HCT116 (cell line): Measurements from ENCODE around the gene ACER1. TPM values are rescaled to one million over a fixed set of nuclear protein-coding genes. Genes with fewer than 3 reads are reported as not detected.

ENCODE experiments used
- ATAC-seq: fragments of 200-7000 bp; cut with Tn5 transposase; 2 replicates; pipeline ENCODE4 v1.9.1; 2020; ENCODE audit warnings: mild to moderate bottlenecking, moderate library complexity
- BruUV-seq: library from RNA; stranded (reverse); fragments of 400-500 nt; replicated peaks from 2 replicates; lab custom pipeline; 2021; lab: Mats Ljungman, UMichigan
- CTCF ChIA-PET: fragments of 300-600 bp; sonication (Branson Sonifier 250); formaldehyde crosslinking; loops from one replicate; lab custom pipeline; 2021; ENCODE audit warnings: antibody characterized with exemption; lab: Charles Lee
- POLR2A ChIA-PET: fragments of 300-600, 350-600 bp; sonication (Branson Sonifier 250); formaldehyde crosslinking; loops from one replicate; lab custom pipeline; 2021; ENCODE audit warnings: antibody characterized with exemption; lab: Charles Lee
- RAD21 ChIA-PET, 2 experiments: fragments of 300-600 bp; sonication (Branson Sonifier 250); formaldehyde crosslinking; loops; one replicate each; lab custom pipeline; 2023; ENCODE audit warnings: low total read pairs in 2 of 2; ENCODE audit not compliant: uncharacterized antibody in 2 of 2, unreplicated experiment in 2 of 2, low non-redundant PET in 1 of 2; lab: Charles Lee
- DNase-seq: peaks from one replicate; pipeline ENCODE4 v3.0.0-alpha.2; 2010; ENCODE audit warnings: low read depth, low spot score
- H2AFZ ChIP-seq: fragments of 200-600 bp; shearing (Covaris generic), sonication (generic); 2 replicates; pipeline ENCODE4 v1.6.1; 2017; ENCODE audit warnings: low read depth, mixed run types, mixed read lengths, antibody characterized with exemption, low read length; ENCODE audit not compliant: poor library complexity, severe bottlenecking
- H3K27ac ChIP-seq: 2 replicates; pipeline ENCODE4 v1.5.1; 2012; ENCODE audit warnings: low read depth, low read length
- H3K27me3 ChIP-seq: fragments of 200-600 bp; sonication (generic); 2 replicates; pipeline ENCODE4 v1.6.1; 2016; ENCODE audit warnings: mixed run types, low read length, mixed read lengths; ENCODE audit not compliant: insufficient read depth
- H3K36me3 ChIP-seq, 2 experiments: fragments of 200-500 bp in 1 of 2; fragments of 200-600 bp in 1 of 2; sonication (Bioruptor generic) in 1 of 2; sonication (generic) in 1 of 2; 2 replicates each; pipeline versions ENCODE4 v1.5.1 to v1.6.1; 2014 to 2016; ENCODE audit warnings: low read length in 2 of 2, inconsistent platforms in 1 of 2, mixed read lengths in 1 of 2, mixed run types in 1 of 2; ENCODE audit not compliant: insufficient read depth in 2 of 2, control insufficient read depth in 1 of 2
- H3K4me1 ChIP-seq, 2 experiments: fragments of 200-600 bp in 1 of 2; sonication (generic) in 1 of 2; 2 replicates each; pipeline versions ENCODE4 v1.5.1 to v1.6.1; 2012 to 2017; ENCODE audit warnings: low read length in 2 of 2, inconsistent platforms in 1 of 2, mild to moderate bottlenecking in 1 of 2, mixed read lengths in 1 of 2, mixed run types in 1 of 2, moderate library complexity in 1 of 2; ENCODE audit not compliant: insufficient read depth in 2 of 2, control insufficient read depth in 1 of 2
- H3K4me2 ChIP-seq: fragments of 200-600 bp; sonication (generic); 2 replicates; pipeline ENCODE4 v1.6.1; 2017; ENCODE audit warnings: mixed run types, low read length, mixed read lengths
- H3K4me3 ChIP-seq, 2 experiments: fragments of 200-600 bp in 1 of 2; sonication (generic) in 1 of 2; replicated peaks in 1 of 2; 2 replicates each; pipeline ENCODE4 v1.5.1; 2011 to 2016; ENCODE audit warnings: low read length in 2 of 2, control low read depth in 1 of 2, low read depth in 1 of 2, mild to moderate bottlenecking in 1 of 2, mixed read lengths in 1 of 2, mixed run types in 1 of 2
- H3K79me2 ChIP-seq: fragments of 200-600 bp; sonication (generic); 2 replicates; pipeline ENCODE4 v1.6.1; 2017; ENCODE audit warnings: mild to moderate bottlenecking, mixed run types, low read length, moderate library complexity, mixed read lengths; ENCODE audit not compliant: insufficient read depth
- H3K9ac ChIP-seq: fragments of 200-600 bp; sonication (generic); 2 replicates; pipeline ENCODE4 v1.6.1; 2016; ENCODE audit warnings: low read length, mixed read lengths
- H3K9me2 ChIP-seq: fragments of 200-600 bp; sonication (generic), shearing (Covaris generic); 2 replicates; pipeline ENCODE4 v1.6.1; 2017; ENCODE audit warnings: mixed run types, mild to moderate bottlenecking, moderate library complexity; ENCODE audit not compliant: insufficient read depth
- H3K9me3 ChIP-seq, 2 experiments: fragments of 200-500 bp in 1 of 2; fragments of 200-600 bp in 1 of 2; sonication (Bioruptor generic) in 1 of 2; sonication (generic) in 1 of 2; 2 replicates each; pipeline ENCODE4 v1.6.1; 2014 to 2017; ENCODE audit warnings: low read length in 2 of 2, mixed read lengths in 2 of 2, inconsistent platforms in 1 of 2, low read depth in 1 of 2, mild to moderate bottlenecking in 1 of 2, mixed run types in 1 of 2, moderate library complexity in 1 of 2; ENCODE audit not compliant: control insufficient read depth in 1 of 2, insufficient read depth in 1 of 2
- H4K20me1 ChIP-seq: fragments of 200-600 bp; sonication (generic), shearing (Covaris generic); 2 replicates; pipeline ENCODE4 v1.6.1; 2017; ENCODE audit warnings: mixed run types, mild to moderate bottlenecking, moderate library complexity; ENCODE audit not compliant: insufficient read depth
- CBX3 ChIP-seq: IDR thresholded peaks from 2 replicates; pipeline ENCODE4 v1.6.1; 2012; ENCODE audit warnings: low read depth
- ELF1 ChIP-seq: IDR thresholded peaks from 2 replicates; pipeline ENCODE4 v1.6.1; 2012; ENCODE audit warnings: low read depth, borderline replicate concordance
- EZH2 ChIP-seq: fragments of 200-600 bp; sonication (generic); IDR thresholded peaks from 2 replicates; pipeline ENCODE4 v1.6.1; 2017; ENCODE audit warnings: antibody characterized with exemption, mixed run types
- EZH2phosphoT487 ChIP-seq: fragments of 200-600 bp; IDR thresholded peaks from 2 replicates; pipeline ENCODE4 v1.6.1; 2018; ENCODE audit warnings: antibody characterized with exemption, borderline replicate concordance
- FOSL1 ChIP-seq: IDR thresholded peaks from 2 replicates; pipeline ENCODE4 v1.6.1; 2012; ENCODE audit warnings: low read depth
- JUND ChIP-seq: IDR thresholded peaks from 2 replicates; pipeline ENCODE4 v1.6.1; 2012
- POLR2AphosphoS5 ChIP-seq: IDR thresholded peaks from 2 replicates; pipeline ENCODE4 v1.6.1; 2011; ENCODE audit warnings: mild to moderate bottlenecking, low read depth, low read length, moderate library complexity
- RAD21 ChIP-seq: IDR thresholded peaks from 2 replicates; pipeline ENCODE4 v1.6.1; 2012; ENCODE audit warnings: low read depth, mild to moderate bottlenecking
- YY1 ChIP-seq: IDR thresholded peaks from 2 replicates; pipeline ENCODE4 v1.6.1; 2011; ENCODE audit warnings: low read length, low read depth, moderate library complexity, mild to moderate bottlenecking; ENCODE audit not compliant: insufficient replicate concordance; ENCODE audit errors: extremely low read depth
- ZFX ChIP-seq: fragments of 450-650 bp; IDR thresholded peaks from 2 replicates; pipeline ENCODE4 v1.6.1; 2017
- intact Hi-C: fragments of 100-400 bp; cut with micrococcal nuclease; formaldehyde crosslinking; loops from 2 replicates; pipeline ENCODE4 v1.10.0; 2022
- total RNA-seq: library from RNA; stranded (reverse); gene quantifications from one replicate; pipeline ENCODE4 v1.2.1, GENCODE V29; 2021; ENCODE audit not compliant: unreplicated experiment
- TF ChIP-seq, protein P1 (sequence below): IDR thresholded peaks from 2 replicates; pipeline ENCODE4 v1.6.1; 2011; ENCODE audit warnings: mild to moderate bottlenecking, low read length, moderate library complexity; ENCODE audit not compliant: insufficient replicate concordance; ENCODE audit errors: extremely low read depth
- TF ChIP-seq, protein P2 (sequence below): IDR thresholded peaks from 2 replicates; pipeline ENCODE4 v1.6.1; 2012
- TF ChIP-seq, protein P3 (sequence below), 3 experiments: fragments of 200-600 bp in 1 of 3; sonication (generic) in 1 of 3; IDR thresholded peaks in 2 of 3; conservative IDR thresholded peaks in 1 of 3; 2 replicates each; pipeline ENCODE4 v1.5.1; 2012 to 2017; ENCODE audit warnings: low read depth in 2 of 3, low read length in 2 of 3, antibody characterized with exemption in 1 of 3, borderline replicate concordance in 1 of 3, control low read depth in 1 of 3, mild to moderate bottlenecking in 1 of 3, mixed read lengths in 1 of 3, mixed run types in 1 of 3, moderate library complexity in 1 of 3; ENCODE audit not compliant: insufficient read depth in 1 of 3
- TF ChIP-seq, protein P4 (sequence below): IDR thresholded peaks from 2 replicates; pipeline ENCODE4 v1.6.1; 2012

ACER1 gene
- total RNA-seq, 1 experiment from 2014 or later = not detected

DNA sequence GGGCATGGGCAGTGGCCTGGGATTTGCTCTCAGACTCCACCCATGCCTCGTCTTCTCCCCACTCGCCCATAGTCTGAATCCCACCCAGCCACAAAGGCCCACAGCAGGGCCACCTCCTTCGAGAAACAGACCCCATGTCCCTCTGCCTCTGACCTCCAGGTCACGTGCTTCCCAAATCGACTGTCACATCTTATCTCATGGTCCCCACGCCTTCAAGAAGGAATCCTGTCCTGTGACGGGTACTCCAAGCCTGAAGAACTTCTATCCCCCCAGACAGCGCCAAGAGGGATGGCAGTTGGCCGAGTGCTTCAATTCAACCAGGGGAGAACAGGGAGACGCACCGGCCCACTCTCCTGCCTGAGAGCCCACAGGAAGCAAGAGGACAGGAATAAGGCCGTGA lies 70.1 kb downstream of the ACER1 start:
- DNase-seq (no peak), ATAC-seq (no peak)
- peaks cover 73% of the 10 kb centered on the region for H3K79me2 ChIP-seq
- intact Hi-C loops = no loop called here
- H3K4me3 ChIP-seq = no peak overlapping the region
- no peaks in the 10 kb centered on the region for H3K4me1 ChIP-seq
- H3K27me3 ChIP-seq = no peaks in the 10 kb centered on the region
- H3K9ac ChIP-seq = no peak overlapping the region
- BruUV-seq = no TSS peak
- no peaks in the 10 kb centered on the region for H3K9me2 ChIP-seq
- no peak overlapping the region for H3K4me2 ChIP-seq
- RAD21 ChIA-PET = no interaction called here
- no peak overlapping the region for H3K27ac ChIP-seq
- TF ChIP-seq EZH2 (no peak), POLR2AphosphoS5 (no peak), RAD21 (no peak), FOSL1 (no peak)
- TF ChIP-seq, protein P1, sequence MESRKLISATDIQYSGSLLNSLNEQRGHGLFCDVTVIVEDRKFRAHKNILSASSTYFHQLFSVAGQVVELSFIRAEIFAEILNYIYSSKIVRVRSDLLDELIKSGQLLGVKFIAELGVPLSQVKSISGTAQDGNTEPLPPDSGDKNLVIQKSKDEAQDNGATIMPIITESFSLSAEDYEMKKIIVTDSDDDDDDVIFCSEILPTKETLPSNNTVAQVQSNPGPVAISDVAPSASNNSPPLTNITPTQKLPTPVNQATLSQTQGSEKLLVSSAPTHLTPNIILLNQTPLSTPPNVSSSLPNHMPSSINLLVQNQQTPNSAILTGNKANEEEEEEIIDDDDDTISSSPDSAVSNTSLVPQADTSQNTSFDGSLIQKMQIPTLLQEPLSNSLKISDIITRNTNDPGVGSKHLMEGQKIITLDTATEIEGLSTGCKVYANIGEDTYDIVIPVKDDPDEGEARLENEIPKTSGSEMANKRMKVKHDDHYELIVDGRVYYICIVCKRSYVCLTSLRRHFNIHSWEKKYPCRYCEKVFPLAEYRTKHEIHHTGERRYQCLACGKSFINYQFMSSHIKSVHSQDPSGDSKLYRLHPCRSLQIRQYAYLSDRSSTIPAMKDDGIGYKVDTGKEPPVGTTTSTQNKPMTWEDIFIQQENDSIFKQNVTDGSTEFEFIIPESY = no peak
- no peak overlapping the region for H2AFZ ChIP-seq
- H3K36me3 ChIP-seq = peaks cover 16 to 21% of the 10 kb centered on the region in 2 experiments; a peak in 3 of 4 replicates
- POLR2A ChIA-PET = no interaction called here
- no peaks in the 10 kb centered on the region for H4K20me1 ChIP-seq
- no peaks in the 10 kb centered on the region for H3K9me3 ChIP-seq
- CTCF ChIA-PET = no interaction called here

DNA sequence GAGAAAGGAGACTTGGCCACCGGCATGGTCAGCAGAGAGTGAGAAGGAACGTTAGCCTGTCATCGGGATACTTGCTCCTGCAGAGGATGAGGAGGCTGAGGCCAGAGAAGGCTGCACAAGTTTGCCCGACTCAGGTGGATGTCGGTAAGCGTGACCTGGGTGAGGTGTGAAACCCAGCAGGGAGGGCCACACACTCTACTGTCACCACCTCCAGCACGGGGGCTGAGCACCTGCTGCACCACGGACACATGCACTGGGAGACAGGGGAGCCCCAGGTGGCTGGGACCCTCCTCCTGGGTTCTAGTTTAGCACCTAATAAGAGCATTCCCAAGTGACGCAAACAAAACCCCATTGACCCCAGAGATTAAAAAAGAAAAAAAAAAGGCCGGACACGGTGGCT lies 70.9 kb downstream of the ACER1 start:
- Histone ChIP-seq H3K9me3 (no peaks in the 10 kb centered on the region), H3K4me1 (no peaks in the 10 kb centered on the region), H4K20me1 (no peaks in the 10 kb centered on the region), H2AFZ (no peak overlapping the region), H3K27me3 (no peaks in the 10 kb centered on the region), H3K9me2 (no peaks in the 10 kb centered on the region), H3K9ac (no peak overlapping the region), H3K4me2 (no peak overlapping the region), H3K79me2 (peaks cover 72% of the 10 kb centered on the region), H3K4me3 (no peak overlapping the region), H3K36me3 (peaks cover 10 to 21% of the 10 kb centered on the region in 2 experiments; a peak in 3 of 4 replicates), H3K27ac (no peak overlapping the region)
- CTCF ChIA-PET = no interaction called here
- RAD21 ChIA-PET = no interaction called here
- POLR2A ChIA-PET = no interaction called here
- intact Hi-C loops = no loop called here
- no TSS peak for BruUV-seq
- no peak for DNase-seq
- no peak for ATAC-seq
- no peak for TF ChIP-seq EZH2phosphoT487
- no peak for TF ChIP-seq CBX3
- TF ChIP-seq YY1 = no peak
- TF ChIP-seq, protein P2, sequence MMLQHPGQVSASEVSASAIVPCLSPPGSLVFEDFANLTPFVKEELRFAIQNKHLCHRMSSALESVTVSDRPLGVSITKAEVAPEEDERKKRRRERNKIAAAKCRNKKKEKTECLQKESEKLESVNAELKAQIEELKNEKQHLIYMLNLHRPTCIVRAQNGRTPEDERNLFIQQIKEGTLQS = no peak
- TF ChIP-seq, protein P3, sequence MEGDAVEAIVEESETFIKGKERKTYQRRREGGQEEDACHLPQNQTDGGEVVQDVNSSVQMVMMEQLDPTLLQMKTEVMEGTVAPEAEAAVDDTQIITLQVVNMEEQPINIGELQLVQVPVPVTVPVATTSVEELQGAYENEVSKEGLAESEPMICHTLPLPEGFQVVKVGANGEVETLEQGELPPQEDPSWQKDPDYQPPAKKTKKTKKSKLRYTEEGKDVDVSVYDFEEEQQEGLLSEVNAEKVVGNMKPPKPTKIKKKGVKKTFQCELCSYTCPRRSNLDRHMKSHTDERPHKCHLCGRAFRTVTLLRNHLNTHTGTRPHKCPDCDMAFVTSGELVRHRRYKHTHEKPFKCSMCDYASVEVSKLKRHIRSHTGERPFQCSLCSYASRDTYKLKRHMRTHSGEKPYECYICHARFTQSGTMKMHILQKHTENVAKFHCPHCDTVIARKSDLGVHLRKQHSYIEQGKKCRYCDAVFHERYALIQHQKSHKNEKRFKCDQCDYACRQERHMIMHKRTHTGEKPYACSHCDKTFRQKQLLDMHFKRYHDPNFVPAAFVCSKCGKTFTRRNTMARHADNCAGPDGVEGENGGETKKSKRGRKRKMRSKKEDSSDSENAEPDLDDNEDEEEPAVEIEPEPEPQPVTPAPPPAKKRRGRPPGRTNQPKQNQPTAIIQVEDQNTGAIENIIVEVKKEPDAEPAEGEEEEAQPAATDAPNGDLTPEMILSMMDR (IDR thresholded peaks at IDR 0.05 in 2 of 3, conservative IDR thresholded peaks at IDR 0.05 in 1 of 3; ENCODE audit: borderline replicate concordance in 1 of 3, insufficient read depth in 1 of 3, low read depth in 2 of 3, low read length in 2 of 3) = no peak
- TF ChIP-seq POLR2AphosphoS5 = no peak
- TF ChIP-seq ZFX = no peak
- no peak for TF ChIP-seq ELF1
- TF ChIP-seq RAD21 = no peak
- no peak for TF ChIP-seq EZH2
- TF ChIP-seq, protein P4, sequence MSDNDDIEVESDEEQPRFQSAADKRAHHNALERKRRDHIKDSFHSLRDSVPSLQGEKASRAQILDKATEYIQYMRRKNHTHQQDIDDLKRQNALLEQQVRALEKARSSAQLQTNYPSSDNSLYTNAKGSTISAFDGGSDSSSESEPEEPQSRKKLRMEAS = no peak
- TF ChIP-seq JUND = no peak
